GM12873 (cell line): ENCODE measurements around the gene SH3PXD2A.

ENCODE experiments used
- CTCF ChIP-seq: IDR thresholded peaks from 2 replicates; pipeline ENCODE4 v1.5.1; 2012; ENCODE audit warnings: low read depth, mild to moderate bottlenecking, moderate library complexity, low read length, control low read depth; ENCODE audit not compliant: insufficient read depth; ENCODE audit errors: missing control alignments

SH3PXD2A gene

GRCh38 chr10:103849212-103849877 is 6.0 kb downstream of the SH3PXD2A start:
- no peak for TF ChIP-seq CTCF

- peak; percentile 52 for TF ChIP-seq CTCF
Measured at GRCh38 chr10:103847909-103848468, 7.4 kb downstream of the SH3PXD2A start.

- no peak for TF ChIP-seq CTCF
Measured at GRCh38 chr10:103847346-103847745, 8.0 kb downstream of the SH3PXD2A start.

GRCh38 chr10:103845972-103846371 is 9.4 kb downstream of the SH3PXD2A start:
- TF ChIP-seq CTCF = no peak

- no peak for TF ChIP-seq CTCF
Measured at GRCh38 chr10:103843854-103844570, 11.4 kb downstream of the SH3PXD2A start.

GRCh38 chr10:103843045-103843444 is 12.3 kb downstream of the SH3PXD2A start:
- TF ChIP-seq CTCF = no peak

GRCh38 chr10:103842605-103843004 is 12.8 kb downstream of the SH3PXD2A start:
- no peak for TF ChIP-seq CTCF
